IMR-90 (cell line): ENCODE results near the gene REPIN1. TPM values are rescaled to one million over a fixed set of nuclear protein-coding genes. Genes with fewer than 3 reads are reported as not detected.

Experiments used
- ATAC-seq: fragments of 200-7000 bp; cut with Tn5 transposase; 2 replicates; pipeline ENCODE4 v1.9.1; 2020; ENCODE audit warnings: low read depth, mild to moderate bottlenecking, moderate library complexity
- BruUV-seq: library from RNA; stranded (reverse); fragments of 400-500 nt; replicated peaks from 2 replicates; lab custom pipeline; 2021; lab: Mats Ljungman, UMichigan
- CTCF ChIA-PET: fragments of 300-600 bp; formaldehyde crosslinking; extraction: SDS; loops from one replicate; lab custom pipeline; 2021; ENCODE audit warnings: antibody characterized with exemption; lab: Yijun Ruan, JAX
- POLR2A ChIA-PET: fragments of 300-600 bp; sonication (Branson Sonifier 250); formaldehyde crosslinking; loops from one replicate; lab custom pipeline; 2022; ENCODE audit warnings: antibody characterized with exemption; ENCODE audit not compliant: unreplicated experiment; lab: Charles Lee
- DNase-seq: peaks from one replicate; pipeline ENCODE4 v3.0.0; 2013
- H2AFZ ChIP-seq: replicated peaks from 2 replicates; pipeline ENCODE3; 2013; ENCODE audit warnings: low read length, mild to moderate bottlenecking; ENCODE audit not compliant: poor library complexity
- H2AK5ac ChIP-seq: 2 replicates; pipeline ENCODE4 v1.6.1; 2013; ENCODE audit warnings: low read depth, low read length, inconsistent platforms
- H2AK9ac ChIP-seq: replicated peaks from 2 replicates; pipeline ENCODE3; 2013; ENCODE audit warnings: mild to moderate bottlenecking, low read depth, low read length, moderate library complexity; ENCODE audit not compliant: poor library complexity
- H2BK120ac ChIP-seq: 2 replicates; pipeline ENCODE4 v1.6.1; 2013; ENCODE audit warnings: low read depth, low read length, inconsistent platforms
- H2BK15ac ChIP-seq: 3 replicates; pipeline ENCODE4 v1.6.1; 2013; ENCODE audit warnings: low read depth, low read length, inconsistent platforms
- H2BK20ac ChIP-seq: 2 replicates; pipeline ENCODE4 v1.6.1; 2013; ENCODE audit warnings: low read depth, mild to moderate bottlenecking, inconsistent platforms, low read length, moderate library complexity
- H2BK5ac ChIP-seq: 2 replicates; pipeline ENCODE4 v1.6.1; 2013; ENCODE audit warnings: mild to moderate bottlenecking, low read depth, low read length, inconsistent platforms; ENCODE audit not compliant: poor library complexity, severe bottlenecking
- H3K14ac ChIP-seq: replicated peaks from 2 replicates; pipeline ENCODE4 v1.6.1; 2013; ENCODE audit warnings: low read depth, low read length, inconsistent platforms
- H3K18ac ChIP-seq: 2 replicates; pipeline ENCODE4 v1.6.1; 2013; ENCODE audit warnings: low read depth, low read length, control low read depth
- H3K23ac ChIP-seq: 2 replicates; pipeline ENCODE4 v1.6.1; 2013; ENCODE audit warnings: low read depth, low read length, inconsistent platforms
- H3K27ac ChIP-seq: 2 replicates; pipeline ENCODE4 v1.5.1; 2013; ENCODE audit warnings: mild to moderate bottlenecking, control low read depth, low read length; ENCODE audit not compliant: insufficient read depth
- H3K27me3 ChIP-seq: 2 replicates; pipeline ENCODE4 v1.6.1; 2013; ENCODE audit warnings: low read length; ENCODE audit not compliant: control insufficient read depth, insufficient read depth
- H3K36me3 ChIP-seq: 2 replicates; pipeline ENCODE4 v1.6.1; 2013; ENCODE audit warnings: low read length, mixed read lengths; ENCODE audit not compliant: control insufficient read depth, insufficient read depth
- H3K4ac ChIP-seq: 2 replicates; pipeline ENCODE4 v1.6.1; 2013; ENCODE audit warnings: low read depth, low read length, inconsistent platforms
- H3K4me1 ChIP-seq: 2 replicates; pipeline ENCODE4 v1.6.1; 2013; ENCODE audit warnings: low read length, mixed read lengths; ENCODE audit not compliant: control insufficient read depth, insufficient read depth
- H3K4me2 ChIP-seq: 2 replicates; pipeline ENCODE4 v1.6.1; 2013; ENCODE audit warnings: low read depth, mild to moderate bottlenecking, control low read depth, low read length, moderate library complexity
- H3K4me3 ChIP-seq: 2 replicates; pipeline ENCODE4 v1.5.1; 2013; ENCODE audit warnings: low read depth, mild to moderate bottlenecking, control low read depth, low read length, moderate library complexity; ENCODE audit not compliant: insufficient read depth
- H3K56ac ChIP-seq: 2 replicates; pipeline ENCODE4 v1.6.1; 2013; ENCODE audit warnings: low read length, inconsistent platforms; ENCODE audit not compliant: insufficient read depth; ENCODE audit errors: extremely low read depth
- H3K79me1 ChIP-seq, 2 experiments: 2 replicates each; pipeline ENCODE4 v1.6.1; 2013; ENCODE audit warnings: low read length in 2 of 2, inconsistent platforms in 1 of 2, low read depth in 1 of 2
- H3K9ac ChIP-seq: 2 replicates; pipeline ENCODE4 v1.6.1; 2013; ENCODE audit warnings: low read depth, low read length, control low read depth
- H3K9me1 ChIP-seq: 2 replicates; pipeline ENCODE4 v1.6.1; 2013; ENCODE audit warnings: low read length, inconsistent platforms; ENCODE audit not compliant: insufficient read depth
- H3K9me3 ChIP-seq: 2 replicates; pipeline ENCODE4 v1.6.1; 2013; ENCODE audit warnings: low read length; ENCODE audit not compliant: control insufficient read depth, insufficient read depth
- H4K20me1 ChIP-seq: 2 replicates; pipeline ENCODE4 v1.6.1; 2013; ENCODE audit warnings: low read length, inconsistent platforms; ENCODE audit not compliant: insufficient read depth
- H4K5ac ChIP-seq: 2 replicates; pipeline ENCODE4 v1.6.1; 2013; ENCODE audit warnings: mild to moderate bottlenecking, low read depth, low read length, control low read depth
- H4K8ac ChIP-seq, 2 experiments: 2 replicates each; pipeline ENCODE4 v1.6.1; 2013; ENCODE audit warnings: low read depth in 2 of 2, low read length in 2 of 2, control low read depth in 1 of 2, inconsistent platforms in 1 of 2
- H4K91ac ChIP-seq: 2 replicates; pipeline ENCODE4 v1.6.1; 2013; ENCODE audit warnings: low read depth, low read length, inconsistent platforms; ENCODE audit not compliant: insufficient read depth
- BHLHE40 ChIP-seq: fragments of 150-350 bp; IDR thresholded peaks from 2 replicates; pipeline ENCODE4 v1.6.1; 2016; ENCODE audit warnings: mild to moderate bottlenecking, low read depth, low read length
- CEBPB ChIP-seq: IDR thresholded peaks from 2 replicates; pipeline ENCODE4 v1.6.1; 2012; ENCODE audit warnings: low read depth, low read length, improper control_type of control experiment
- CHD1 ChIP-seq: IDR thresholded peaks from 2 replicates; pipeline ENCODE4 v1.6.1; 2012; ENCODE audit warnings: low read depth, low read length, improper control_type of control experiment
- ELK1 ChIP-seq: fragments of 150-350 bp; IDR thresholded peaks from 2 replicates; pipeline ENCODE4 v1.6.1; 2016; ENCODE audit warnings: low read depth, mild to moderate bottlenecking, low read length, moderate library complexity, borderline replicate concordance
- FOS ChIP-seq: fragments of 150-350 bp; IDR thresholded peaks from 2 replicates; pipeline ENCODE4 v1.6.1; 2016; ENCODE audit warnings: low read depth, low read length
- MAFK ChIP-seq: IDR thresholded peaks from 2 replicates; pipeline ENCODE4 v1.6.1; 2012; ENCODE audit warnings: low read depth, low read length, improper control_type of control experiment
- MAZ ChIP-seq: IDR thresholded peaks from 2 replicates; pipeline ENCODE4 v1.6.1; 2012; ENCODE audit warnings: low read depth, mild to moderate bottlenecking, low read length, improper control_type of control experiment, moderate library complexity, borderline replicate concordance
- MXI1 ChIP-seq: IDR thresholded peaks from 2 replicates; pipeline ENCODE4 v1.6.1; 2012; ENCODE audit warnings: low read depth, mild to moderate bottlenecking, low read length, moderate library complexity, borderline replicate concordance
- NFE2L2 ChIP-seq: fragments of 150-350 bp; IDR thresholded peaks from 2 replicates; pipeline ENCODE4 v1.6.1; 2016; ENCODE audit warnings: low read depth, mild to moderate bottlenecking, low read length
- POLR2A ChIP-seq: IDR thresholded peaks from 2 replicates; pipeline ENCODE4 v1.6.1; 2012; ENCODE audit warnings: mild to moderate bottlenecking, low read depth, low read length
- RAD21 ChIP-seq: IDR thresholded peaks from 2 replicates; pipeline ENCODE4 v1.6.1; 2012; ENCODE audit warnings: low read length, improper control_type of control experiment
- RCOR1 ChIP-seq: IDR thresholded peaks from 2 replicates; pipeline ENCODE4 v1.6.1; 2012; ENCODE audit warnings: mild to moderate bottlenecking, low read length, improper control_type of control experiment; ENCODE audit not compliant: insufficient replicate concordance
- RFX5 ChIP-seq: IDR thresholded peaks from 2 replicates; pipeline ENCODE4 v1.8.0; 2012; ENCODE audit warnings: low read depth, mild to moderate bottlenecking, low read length, moderate library complexity
- SMC3 ChIP-seq: fragments of 150-350 bp; IDR thresholded peaks from 2 replicates; pipeline ENCODE4 v1.6.1; 2016; ENCODE audit warnings: low read depth, mild to moderate bottlenecking, antibody characterized with exemption, low read length, moderate library complexity
- USF2 ChIP-seq: fragments of 150-350 bp; IDR thresholded peaks from 2 replicates; pipeline ENCODE4 v1.6.1; 2017; ENCODE audit warnings: mild to moderate bottlenecking, antibody characterized with exemption, low read length, low read depth
- WGBS, 2 experiments: methylation state at CpG; one replicate each; pipeline versions ENCODE4 v1.1.5 to v1.1.7; 2013; ENCODE audit warnings: missing lambda C conversion rate in 2 of 2; ENCODE audit not compliant: insufficient read length in 1 of 2; ENCODE audit errors: extremely low coverage in 2 of 2; 5-methylcytosine and 5-hydroxymethylcytosine counted together
- dilution Hi-C: fragments of 300-500 bp; cut with HindIII; formaldehyde crosslinking; loops from one replicate; pipeline ENCODE4 v1.14.3; 2018; ENCODE audit warnings: low sequenced_read_pairs; ENCODE audit not compliant: unreplicated experiment
- in situ Hi-C: fragments of 300-500 bp; cut with MboI; formaldehyde crosslinking; loops from 3 replicates; pipeline ENCODE4 v1.14.3; 2019; ENCODE audit warnings: low sequenced_read_pairs, inconsistent platforms, mixed read lengths
- intact Hi-C: fragments of 100-400 bp; cut with micrococcal nuclease; formaldehyde crosslinking; loops from 2 replicates; pipeline ENCODE4 v1.10.0; 2022
- polyA plus RNA-seq, 3 experiments: library from polyadenylated mRNA; depleted of rRNA; stranded (reverse); fragments of >200 nt; gene quantifications; 2 replicates each; pipeline ENCODE4 v1.2.3, GENCODE V29; 2012; ENCODE audit warnings: low replicate concordance in 1 of 3
- total RNA-seq: library from RNA; depleted of rRNA; stranded (reverse); fragments of >200 nt; gene quantifications from 2 replicates; pipeline ENCODE4 v1.2.3, GENCODE V29; 2012

Gene REPIN1
- total and polyA plus RNA-seq, 2 of the 4 experiments (the other 2 are of a cell fraction): 19.4 to 50.6 TPM

GRCh38 chr7:150343225-150343624 is 25.4 kb upstream of the REPIN1 start:
- Histone ChIP-seq H3K18ac (no peak overlapping the region), H4K8ac (no peak overlapping the region), H3K9me3 (peaks cover 16% of the 10 kb centered on the region), H3K4me3 (no peak overlapping the region), H3K4me1 (peaks cover 20% of the 10 kb centered on the region), H4K5ac (no peak overlapping the region), H3K9ac (no peak overlapping the region), H3K36me3 (no peaks in the 10 kb centered on the region), H3K14ac (no peak overlapping the region), H3K4me2 (no peak overlapping the region), H2AK9ac (no peak overlapping the region), H3K79me1 (no peaks in the 10 kb centered on the region), H2AFZ (no peak overlapping the region), H3K9me1 (peaks cover 4% of the 10 kb centered on the region; the same call in 1 of the 2 replicates), H4K20me1 (0 out of 2 replicates have a peak, but pooled peaks cover 3% of the 10 kb centered on the region), H2BK5ac (no peak overlapping the region), H2AK5ac (no peak overlapping the region), H2BK15ac (no peak overlapping the region), H2BK20ac (no peak overlapping the region), H3K27ac (no peak overlapping the region), H3K4ac (no peak overlapping the region), H4K91ac (no peak overlapping the region), H3K56ac (no peak overlapping the region), H2BK120ac (no peak overlapping the region), H3K23ac (no peak overlapping the region), H3K27me3 (peaks cover 30% of the 10 kb centered on the region)
- ChIA-PET POLR2A (no interaction called here), CTCF (interaction anchor here (0.6 to 0.8 kb wide), 2 partner anchors 27 to 48 kb away, joined by 3 to 6 read pairs; no protein-coding TSS in a partner anchor)
- TF ChIP-seq NFE2L2 (no peak), RAD21 (no peak), RFX5 (no peak), CHD1 (no peak), MAFK (no peak), SMC3 (no peak), CEBPB (no peak), USF2 (no peak), ELK1 (no peak), MXI1 (no peak), FOS (no peak), BHLHE40 (no peak), POLR2A (no peak), RCOR1 (no peak), MAZ (no peak)
- BruUV-seq: no TSS peak
- DNase-seq: no peak
- intact Hi-C loops: no loop called here
- ATAC-seq: no peak
- dilution Hi-C loops: no loop called here
- no CpG with 5 or more reads among the region's 2 CpGs for WGBS, 2 experiments
- in situ Hi-C loops: no loop called here
